ENCODE results near the gene GDE1. TPM values are rescaled to one million over a fixed set of nuclear protein-coding genes. Genes with fewer than 3 reads are reported as not detected.

The GDE1 gene
- total RNA-seq, 1 donor from 2014 or later: 50.0 TPM

- DNase-seq (ENCODE audit: low spot score): no peak
- H3K4me3 Mint-ChIP-seq (ENCODE audit: unreplicated experiment): no peak overlapping the region
- H3K27me3 Mint-ChIP-seq (ENCODE audit: unreplicated experiment): peaks cover 2% of the 10 kb centered on the region
- H3K4me1 Mint-ChIP-seq (ENCODE audit: unreplicated experiment): no peaks in the 10 kb centered on the region
- no peak for TF ChIP-seq CTCF (IDR thresholded peaks at IDR 0.05; ENCODE audit: unreplicated experiment)
- no peak overlapping the region for H3K27ac Mint-ChIP-seq (ENCODE audit: unreplicated experiment)
- H3K36me3 Mint-ChIP-seq (ENCODE audit: low read depth, unreplicated experiment): no peaks in the 10 kb centered on the region
- no peaks in the 10 kb centered on the region for H3K9me3 Mint-ChIP-seq (ENCODE audit: unreplicated experiment)
These were observed 61.5 kb downstream of the GDE1 start for GRCh38 chr16:19460397-19460796.

- H3K36me3 Mint-ChIP-seq (ENCODE audit: low read depth, unreplicated experiment): no peaks in the 10 kb centered on the region
- no peaks in the 10 kb centered on the region for H3K4me1 Mint-ChIP-seq (ENCODE audit: unreplicated experiment)
- peak overlapping the region; percentile 7 for H3K27ac Mint-ChIP-seq (ENCODE audit: unreplicated experiment)
- H3K9me3 Mint-ChIP-seq (ENCODE audit: unreplicated experiment): no peaks in the 10 kb centered on the region
- H3K4me3 Mint-ChIP-seq (ENCODE audit: unreplicated experiment): no peak overlapping the region
- no peak for DNase-seq (ENCODE audit: low spot score)
- TF ChIP-seq CTCF (IDR thresholded peaks at IDR 0.05; ENCODE audit: unreplicated experiment): no peak
- H3K27me3 Mint-ChIP-seq (ENCODE audit: unreplicated experiment): peaks cover 2% of the 10 kb centered on the region
These were observed 63.0 kb downstream of the GDE1 start for GRCh38 chr16:19458722-19459379.

Other genes with a start within 250 kb of the GDE1 start
- not detected for gene CLEC19A, start 236.4 kb downstream of the GDE1 start, total RNA-seq (ENCODE audit: unreplicated experiment)
- 0.69 TPM for gene TMC5, start 104.2 kb downstream of the GDE1 start, total RNA-seq (ENCODE audit: unreplicated experiment)
- 6.8 TPM for gene CCP110, start 1.8 kb upstream of the GDE1 start, total RNA-seq (ENCODE audit: unreplicated experiment)
- gene VPS35L, start 33.6 kb upstream of the GDE1 start, total RNA-seq (ENCODE audit: unreplicated experiment): 60.0 TPM
- gene KNOP1, start 196.1 kb upstream of the GDE1 start, total RNA-seq (ENCODE audit: unreplicated experiment): 36.6 TPM
- 18.6 TPM for gene IQCK, start 196.2 kb upstream of the GDE1 start, total RNA-seq (ENCODE audit: unreplicated experiment)

All from endothelial cell (in vitro differentiated cells).